Measurements from ENCODE around the gene ENHO. TPM values are rescaled to one million over a fixed set of nuclear protein-coding genes. Genes with fewer than 3 reads are reported as not detected.

ENHO gene
- total and polyA plus RNA-seq, 10 of the 15 experiments (the other 5 are each of a cell fraction or from before 2014, with no cell fraction given), result not detected

- Histone ChIP-seq H2AFZ (ENCODE audit: control insufficient read depth, low read depth, low read length) (no peak overlapping the region), H3K4me3 (no peak overlapping the region), H3K27ac (ENCODE audit: control insufficient read depth, insufficient read depth) (no peak overlapping the region), H3K27me3 (replicated peaks in 1 of 2; ENCODE audit: control insufficient read depth in 2 of 2, insufficient read depth in 2 of 2, low read length in 1 of 2) (peaks cover 0 to 7% of the 10 kb centered on the region in 2 experiments), H3K36me3 (ENCODE audit: control insufficient read depth in 2 of 2, insufficient read depth in 2 of 2, low read length in 1 of 2) (no peaks in the 10 kb centered on the region), H4K20me1 (ENCODE audit: control insufficient read depth, insufficient read depth) (no peaks in the 10 kb centered on the region; the same call in none of the 2 replicates), H3K79me2 (ENCODE audit: control insufficient read depth, insufficient read depth, low read length) (no peaks in the 10 kb centered on the region), H3K4me1 (ENCODE audit: control insufficient read depth, insufficient read depth, low read length) (no peaks in the 10 kb centered on the region), H3K9ac (ENCODE audit: control insufficient read depth, insufficient read depth, low read length) (no peak overlapping the region), H3K4me2 (ENCODE audit: control insufficient read depth, insufficient read depth) (no peak overlapping the region), H3K9me3 (replicated peaks; ENCODE audit: control insufficient read depth, insufficient read depth, low read length) (peaks cover 6% of the 10 kb centered on the region; the same call in 2 of the 3 replicates)
- ChIA-PET RAD21 (ENCODE audit: unreplicated experiment) (no interaction called here), CTCF (no interaction called here), POLR2A (no interaction called here), SMC1A (ENCODE audit: uncharacterized antibody, unreplicated experiment) (no interaction called here)
- BruUV-seq (replicated peaks), result no TSS peak
- intact Hi-C loops (cut with micrococcal nuclease; ENCODE audit: unreplicated experiment) (no loop called here), in situ Hi-C loops (cut with MboI) (no loop called here)
- 48% methylated on average over 19 of the region's 19 CpGs for WGBS (ENCODE audit: insufficient coverage, insufficient replicate concordance, low lambda C conversion rate, missing lambda C conversion rate)
- TF ChIP-seq SUZ12 (IDR thresholded peaks at IDR 0.05; ENCODE audit: unreplicated experiment), result no peak
- no peak for TF ChIP-seq RUNX3 (IDR thresholded peaks at IDR 0.05; ENCODE audit: low read length)
- 0 out of 2 replicates have a peak, but pooled peaks have one; percentile 39 for TF ChIP-seq NR2F1 (conservative IDR thresholded peaks at IDR 0.05)
- no peak for ATAC-seq
- DNase-seq (ENCODE audit: low read depth, low spot score), result no peak
- no peak for FAIRE-seq
These were observed 34.9 kb upstream of the ENHO start for GRCh38 chr9:34557426-34558321.

- RAD21 ChIA-PET (ENCODE audit: unreplicated experiment), result no interaction called here
- Histone ChIP-seq H3K4me3 (no peak overlapping the region), H3K36me3 (ENCODE audit: control insufficient read depth in 2 of 2, insufficient read depth in 2 of 2, low read length in 1 of 2) (no peaks in the 10 kb centered on the region), H3K27me3 (replicated peaks in 1 of 2; ENCODE audit: control insufficient read depth in 2 of 2, insufficient read depth in 2 of 2, low read length in 1 of 2) (peaks cover 0 to 7% of the 10 kb centered on the region in 2 experiments), H3K9ac (ENCODE audit: control insufficient read depth, insufficient read depth, low read length) (no peak overlapping the region), H3K79me2 (ENCODE audit: control insufficient read depth, insufficient read depth, low read length) (no peaks in the 10 kb centered on the region), H2AFZ (ENCODE audit: control insufficient read depth, low read depth, low read length) (no peak overlapping the region), H3K4me2 (ENCODE audit: control insufficient read depth, insufficient read depth) (no peak overlapping the region), H3K27ac (ENCODE audit: control insufficient read depth, insufficient read depth) (no peak overlapping the region), H4K20me1 (ENCODE audit: control insufficient read depth, insufficient read depth) (no peaks in the 10 kb centered on the region; the same call in none of the 2 replicates), H3K9me3 (replicated peaks; ENCODE audit: control insufficient read depth, insufficient read depth, low read length) (peaks cover 2% of the 10 kb centered on the region; the same call in 2 of the 3 replicates), H3K4me1 (ENCODE audit: control insufficient read depth, insufficient read depth, low read length) (no peaks in the 10 kb centered on the region)
- WGBS (ENCODE audit: insufficient coverage, insufficient replicate concordance, low lambda C conversion rate, missing lambda C conversion rate), result 29% methylated on average over 5 of the region's 6 CpGs
- CTCF ChIA-PET, result no interaction called here
- in situ Hi-C loops (cut with MboI), result no loop called here
- BruUV-seq (replicated peaks), result no TSS peak
- no peak for DNase-seq (ENCODE audit: low read depth, low spot score)
- ATAC-seq, result no peak
- SMC1A ChIA-PET (ENCODE audit: uncharacterized antibody, unreplicated experiment), result no interaction called here
- no peak for FAIRE-seq
- POLR2A ChIA-PET, result no interaction called here
- no peak for TF ChIP-seq ETV6 (conservative IDR thresholded peaks at IDR 0.05 in 1 of 2, IDR thresholded peaks at IDR 0.05 in 1 of 2; ENCODE audit: borderline replicate concordance in 1 of 2, low read depth in 1 of 2)
- TF ChIP-seq TCF3 (IDR thresholded peaks at IDR 0.05; ENCODE audit: borderline replicate concordance, insufficient read depth, low read depth, low read length), result no peak
- no peak for TF ChIP-seq SMARCA5 (IDR thresholded peaks at IDR 0.05)
- TF ChIP-seq TAF1 (IDR thresholded peaks at IDR 0.05; ENCODE audit: borderline replicate concordance, low read depth, low read length), result no peak
- no peak for TF ChIP-seq SMC3 (IDR thresholded peaks at IDR 0.05; ENCODE audit: borderline replicate concordance, low read length)
- TF ChIP-seq SUPT20H (IDR thresholded peaks at IDR 0.05; ENCODE audit: borderline replicate concordance, control insufficient read depth, low read depth, low read length), result no peak
- TF ChIP-seq YY1 (IDR thresholded peaks at IDR 0.05; ENCODE audit: low read depth, low read length), result no peak
- no peak for TF ChIP-seq E4F1 (IDR thresholded peaks at IDR 0.05; ENCODE audit: borderline replicate concordance, partially characterized antibody)
- intact Hi-C loops (cut with micrococcal nuclease; ENCODE audit: unreplicated experiment), result no loop called here
These were observed 34.2 kb upstream of the ENHO start for GRCh38 chr9:34556949-34557348.

Measured in GM12878 (cell line).